MCF 10A (cell line): ENCODE results near the gene TRPM3. TPM values are rescaled to one million over a fixed set of nuclear protein-coding genes. Genes with fewer than 3 reads are reported as not detected.

ENCODE experiments used
- BruUV-seq: library from RNA; stranded (reverse); fragments of 400-500 nt; replicated peaks from 2 replicates; lab custom pipeline; 2021; lab: Mats Ljungman, UMichigan
- CTCF ChIA-PET: fragments of 300-600 bp; sonication (Branson Sonifier 250); formaldehyde crosslinking; extraction: SDS; loops from one replicate; lab custom pipeline; 2021; ENCODE audit warnings: antibody characterized with exemption, inconsistent platforms; lab: Yijun Ruan, JAX
- POLR2A ChIA-PET: fragments of 300-600, 350-650 bp; sonication (Branson Sonifier 250); formaldehyde crosslinking; extraction: SDS; loops from one replicate; lab custom pipeline; 2020; ENCODE audit warnings: antibody characterized with exemption, inconsistent platforms; lab: Yijun Ruan, JAX
- DNase-seq: peaks from one replicate; pipeline ENCODE4 v3.0.0-alpha.2; 2018; ENCODE audit not compliant: unreplicated experiment
- H3K27ac Mint-ChIP-seq: one replicate; pipeline ENCODE4 v1.8.0; 2022; ENCODE audit warnings: mild to moderate bottlenecking, low read depth, mixed read lengths; ENCODE audit not compliant: unreplicated experiment
- H3K27me3 Mint-ChIP-seq: one replicate; pipeline ENCODE4 v1.8.0; 2022; ENCODE audit warnings: mixed read lengths; ENCODE audit not compliant: insufficient read depth, unreplicated experiment
- H3K36me3 Mint-ChIP-seq: one replicate; pipeline ENCODE4 v1.8.0; 2022; ENCODE audit warnings: mild to moderate bottlenecking, moderate library complexity, mixed read lengths; ENCODE audit not compliant: insufficient read depth, unreplicated experiment
- H3K4me1 Mint-ChIP-seq: one replicate; pipeline ENCODE4 v1.8.0; 2022; ENCODE audit warnings: mixed read lengths; ENCODE audit not compliant: insufficient read depth, unreplicated experiment
- H3K4me3 Mint-ChIP-seq: one replicate; pipeline ENCODE4 v1.8.0; 2022; ENCODE audit warnings: mild to moderate bottlenecking, moderate library complexity, mixed read lengths; ENCODE audit not compliant: unreplicated experiment
- H3K9me3 Mint-ChIP-seq: one replicate; pipeline ENCODE4 v1.8.0; 2022; ENCODE audit warnings: mixed read lengths; ENCODE audit not compliant: unreplicated experiment
- intact Hi-C: fragments of 100-400 bp; cut with micrococcal nuclease; formaldehyde crosslinking; loops from 2 replicates; pipeline ENCODE4 v1.14.1; 2022
- total RNA-seq: library from RNA; stranded (reverse); gene quantifications from 2 replicates; pipeline ENCODE4 v1.2.3, GENCODE V29; 2022
- TF ChIP-seq, protein P1 (sequence below): fragments of 200-600 bp; IDR thresholded peaks from one replicate; pipeline ENCODE4 v1.8.0; 2022; ENCODE audit warnings: antibody characterized with exemption, mild to moderate bottlenecking; ENCODE audit not compliant: unreplicated experiment

TRPM3 gene
- total RNA-seq, 1 experiment from 2014 or later: 0.44 TPM

DNA sequence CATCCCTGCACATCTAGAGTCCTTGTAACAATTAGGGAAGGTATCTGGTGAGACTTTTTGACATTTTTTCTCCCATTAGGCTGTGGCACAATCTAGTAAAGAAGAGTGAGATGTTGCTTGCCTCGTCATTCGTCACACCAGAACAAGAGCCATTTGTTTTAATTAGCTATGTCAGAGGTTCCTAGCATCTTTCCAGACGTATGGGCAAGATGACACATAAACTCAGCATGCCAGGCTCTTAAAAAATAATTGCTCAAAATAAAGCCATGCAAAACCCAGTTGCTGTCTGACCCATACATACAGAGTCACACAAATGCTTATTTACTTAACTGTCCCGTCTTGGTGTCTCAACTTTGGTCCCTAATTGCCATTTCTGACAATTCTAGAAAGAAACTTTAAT lies 125.9 kb downstream of the TRPM3 start:
- intact Hi-C loops: no loop called here
- CTCF ChIA-PET: interaction anchor here (0.6 to 1.2 kb wide), 4 partner anchors 8 to 353 kb away, joined by 3 to 4 read pairs (median 3); no protein-coding TSS in a partner anchor
- no peaks in the 10 kb centered on the region for H3K4me1 Mint-ChIP-seq
- no peaks in the 10 kb centered on the region for H3K9me3 Mint-ChIP-seq
- H3K36me3 Mint-ChIP-seq: no peaks in the 10 kb centered on the region
- BruUV-seq: no TSS peak
- no peak overlapping the region for H3K27ac Mint-ChIP-seq
- DNase-seq: no peak
- no peak overlapping the region for H3K4me3 Mint-ChIP-seq
- TF ChIP-seq, protein P1, sequence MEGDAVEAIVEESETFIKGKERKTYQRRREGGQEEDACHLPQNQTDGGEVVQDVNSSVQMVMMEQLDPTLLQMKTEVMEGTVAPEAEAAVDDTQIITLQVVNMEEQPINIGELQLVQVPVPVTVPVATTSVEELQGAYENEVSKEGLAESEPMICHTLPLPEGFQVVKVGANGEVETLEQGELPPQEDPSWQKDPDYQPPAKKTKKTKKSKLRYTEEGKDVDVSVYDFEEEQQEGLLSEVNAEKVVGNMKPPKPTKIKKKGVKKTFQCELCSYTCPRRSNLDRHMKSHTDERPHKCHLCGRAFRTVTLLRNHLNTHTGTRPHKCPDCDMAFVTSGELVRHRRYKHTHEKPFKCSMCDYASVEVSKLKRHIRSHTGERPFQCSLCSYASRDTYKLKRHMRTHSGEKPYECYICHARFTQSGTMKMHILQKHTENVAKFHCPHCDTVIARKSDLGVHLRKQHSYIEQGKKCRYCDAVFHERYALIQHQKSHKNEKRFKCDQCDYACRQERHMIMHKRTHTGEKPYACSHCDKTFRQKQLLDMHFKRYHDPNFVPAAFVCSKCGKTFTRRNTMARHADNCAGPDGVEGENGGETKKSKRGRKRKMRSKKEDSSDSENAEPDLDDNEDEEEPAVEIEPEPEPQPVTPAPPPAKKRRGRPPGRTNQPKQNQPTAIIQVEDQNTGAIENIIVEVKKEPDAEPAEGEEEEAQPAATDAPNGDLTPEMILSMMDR: no peak
- POLR2A ChIA-PET: no interaction called here
- no peaks in the 10 kb centered on the region for H3K27me3 Mint-ChIP-seq

DNA sequence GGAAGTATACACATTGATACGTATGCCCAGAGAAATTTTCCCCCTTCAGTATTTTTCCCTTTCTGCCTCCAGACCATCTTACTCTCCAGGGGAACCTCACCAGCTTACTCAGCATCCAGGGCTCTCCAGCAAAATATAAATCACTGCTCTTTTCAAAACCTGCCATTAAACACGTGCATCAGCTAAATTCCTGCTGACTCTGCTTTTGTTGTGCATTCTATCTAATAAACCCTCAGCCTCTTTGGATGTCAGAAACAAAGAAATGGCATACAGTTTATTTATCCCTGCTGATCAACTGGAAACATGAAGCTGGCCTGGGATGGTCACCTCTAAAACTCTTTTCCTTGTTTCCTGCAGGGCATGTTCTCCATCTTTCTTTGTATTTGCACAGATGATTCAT lies 126.8 kb downstream of the TRPM3 start:
- DNase-seq: no peak
- Mint-ChIP-seq H3K27ac (no peak overlapping the region), H3K4me3 (no peak overlapping the region), H3K4me1 (no peaks in the 10 kb centered on the region), H3K27me3 (no peaks in the 10 kb centered on the region), H3K9me3 (no peaks in the 10 kb centered on the region), H3K36me3 (no peaks in the 10 kb centered on the region)
- CTCF ChIA-PET: interaction anchor here (0.7 to 1.1 kb wide), 3 partner anchors 272 to 354 kb away, joined by 3 to 5 read pairs (median 4); no protein-coding TSS in a partner anchor
- BruUV-seq: no TSS peak
- intact Hi-C loops: no loop called here
- POLR2A ChIA-PET: interaction anchor here (0.7 kb wide), 1 partner anchor 86 kb away, joined by 3 read pairs; no protein-coding TSS in a partner anchor
- TF ChIP-seq, protein P1: no peak

DNA sequence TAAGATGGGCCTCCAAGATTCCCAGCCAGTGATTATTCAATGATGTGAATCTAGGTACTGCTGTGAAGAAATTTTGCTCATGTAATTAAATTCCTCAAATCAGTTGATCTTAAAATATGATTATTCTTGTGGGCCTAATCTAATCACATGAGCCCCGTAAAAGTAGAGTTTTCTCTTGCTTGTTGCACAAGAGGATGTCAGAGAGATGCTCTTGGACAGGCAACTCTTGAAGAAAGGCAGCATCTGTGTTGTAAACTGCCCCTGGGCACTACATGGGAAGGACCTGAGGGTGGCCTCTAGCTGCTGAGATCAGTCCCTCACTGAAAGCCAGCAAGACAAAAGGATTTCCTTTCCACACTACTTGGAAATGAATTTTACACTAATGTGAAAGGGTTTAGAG lies 132.9 kb downstream of the TRPM3 start:
- peaks cover 7% of the 10 kb centered on the region for H3K36me3 Mint-ChIP-seq
- intact Hi-C loops: no loop called here
- BruUV-seq: no TSS peak
- no peak for DNase-seq
- H3K27ac Mint-ChIP-seq: no peak overlapping the region
- TF ChIP-seq, protein P1: no peak
- ChIA-PET CTCF (interaction anchor here (0.6 to 0.7 kb wide), 2 partner anchors 260 to 351 kb away, joined by 3 read pairs; no protein-coding TSS in a partner anchor), POLR2A (no interaction called here)
- H3K4me3 Mint-ChIP-seq: no peak overlapping the region
- no peaks in the 10 kb centered on the region for H3K27me3 Mint-ChIP-seq
- no peaks in the 10 kb centered on the region for H3K9me3 Mint-ChIP-seq
- no peaks in the 10 kb centered on the region for H3K4me1 Mint-ChIP-seq

DNA sequence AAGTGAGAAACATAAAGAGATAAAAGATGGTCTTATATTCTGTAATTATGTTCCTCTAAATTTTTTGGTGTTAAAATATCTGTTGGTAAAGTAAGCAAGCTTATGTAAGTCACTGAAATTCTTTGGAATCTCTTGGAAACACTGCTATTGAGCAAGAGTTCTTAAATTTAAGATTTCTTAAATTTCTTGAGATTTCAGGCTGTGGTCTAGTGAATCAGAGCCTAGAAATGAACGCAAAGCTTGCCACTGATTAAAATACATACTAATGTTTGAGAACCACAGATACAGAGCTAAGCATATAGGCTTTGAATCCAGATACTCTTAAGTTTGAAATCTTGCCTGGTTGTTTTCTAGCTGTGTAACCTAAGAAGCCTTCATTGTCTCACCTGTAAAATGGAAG lies 133.4 kb downstream of the TRPM3 start:
- no peaks in the 10 kb centered on the region for H3K27me3 Mint-ChIP-seq
- DNase-seq: peak; percentile 4
- POLR2A ChIA-PET: no interaction called here
- CTCF ChIA-PET: interaction anchor here (0.6 kb wide), 1 partner anchor 350 kb away, joined by 3 read pairs; no protein-coding TSS in a partner anchor
- no TSS peak for BruUV-seq
- H3K36me3 Mint-ChIP-seq: peaks cover 7% of the 10 kb centered on the region
- TF ChIP-seq, protein P1: no peak
- no peak overlapping the region for H3K4me3 Mint-ChIP-seq
- peaks cover 5% of the 10 kb centered on the region for H3K9me3 Mint-ChIP-seq
- no peaks in the 10 kb centered on the region for H3K4me1 Mint-ChIP-seq
- intact Hi-C loops: no loop called here
- H3K27ac Mint-ChIP-seq: no peak overlapping the region
